ENCODE results near the gene MAX.

The MAX gene

GRCh38 chr14:65141523-65141922 is 39.2 kb upstream of the MAX start:
- no peak for TF ChIP-seq CTCF (IDR thresholded peaks at IDR 0.05; ENCODE audit: low read depth, low read length)
- no peak overlapping the region for H3K4me3 ChIP-seq (ENCODE audit: low read depth, low read length)

- no peak for TF ChIP-seq CTCF (IDR thresholded peaks at IDR 0.05; ENCODE audit: low read depth, low read length)
- H3K4me3 ChIP-seq (ENCODE audit: low read depth, low read length) = no peak overlapping the region
These were observed 35.5 kb upstream of the MAX start for GRCh38 chr14:65137648-65138307.

GRCh38 chr14:65134651-65135579 is 32.6 kb upstream of the MAX start:
- H3K4me3 ChIP-seq (ENCODE audit: low read depth, low read length) = no peak overlapping the region
- TF ChIP-seq CTCF (IDR thresholded peaks at IDR 0.05; ENCODE audit: low read depth, low read length) = no peak

- TF ChIP-seq CTCF (IDR thresholded peaks at IDR 0.05; ENCODE audit: low read depth, low read length) = no peak
- H3K4me3 ChIP-seq (ENCODE audit: low read depth, low read length) = no peak overlapping the region
These were observed 30.5 kb upstream of the MAX start for GRCh38 chr14:65132855-65133254.

- H3K4me3 ChIP-seq (ENCODE audit: low read depth, low read length) = no peak overlapping the region
- no peak for TF ChIP-seq CTCF (IDR thresholded peaks at IDR 0.05; ENCODE audit: low read depth, low read length)
These were observed 29.0 kb upstream of the MAX start for GRCh38 chr14:65131301-65131701.

GRCh38 chr14:65128096-65128495 is 25.8 kb upstream of the MAX start:
- no peak overlapping the region for H3K4me3 ChIP-seq (ENCODE audit: low read depth, low read length)
- TF ChIP-seq CTCF (IDR thresholded peaks at IDR 0.05; ENCODE audit: low read depth, low read length) = no peak

Data from WI38 (cell line).